H54 (cell line): Measurements from ENCODE around the gene STAP1.
"Not testable (repeated sequence)": the region's sequence is repeated elsewhere in the genome, so short reads cannot be mapped to it uniquely, and the experiment has no call there.

Experiments
- DNase-seq: peaks from one replicate; pipeline ENCODE4 v3.0.0; 2011; ENCODE audit warnings: low spot score, mixed read lengths; ENCODE audit not compliant: insufficient read length
- FAIRE-seq: peaks from 3 replicates; lab custom pipeline; 2011; peaks lifted over from hg19 to GRCh38; lab: Jason Lieb, UNC
- POLR2A ChIP-seq: IDR thresholded peaks from 2 replicates; pipeline ENCODE4 v1.6.1; 2011; ENCODE audit warnings: low read depth, mild to moderate bottlenecking, low read length

Gene STAP1

GRCh38 chr4:67616478-67616877, 58.0 kb downstream of the STAP1 start:
- FAIRE-seq (no peak), DNase-seq (no peak)

GRCh38 chr4:67624939-67625338, 66.4 kb downstream of the STAP1 start:
- DNase-seq: no peak
- TF ChIP-seq POLR2A: no peak
- FAIRE-seq: no peak

More at GRCh38 chr4:67616478-67616877, 58.0 kb downstream of the STAP1 start:
- TF ChIP-seq POLR2A: no peak

- TF ChIP-seq POLR2A: no peak
- FAIRE-seq (no peak), DNase-seq (no peak)
These were observed 74.0 kb downstream of the STAP1 start for GRCh38 chr4:67632492-67632891.

- DNase-seq (no peak), FAIRE-seq (no peak)
- no peak for TF ChIP-seq POLR2A
These were observed 76.2 kb downstream of the STAP1 start for GRCh38 chr4:67634741-67635140.

GRCh38 chr4:67635331-67635730, 76.8 kb downstream of the STAP1 start:
- no peak for FAIRE-seq
- no peak for DNase-seq
- TF ChIP-seq POLR2A: no peak

- not testable (repeated sequence) for FAIRE-seq, DNase-seq
These were observed 78.5 kb downstream of the STAP1 start for GRCh38 chr4:67636978-67637377.

- no peak for DNase-seq
- TF ChIP-seq POLR2A: no peak
- no peak for FAIRE-seq
These were observed 79.6 kb downstream of the STAP1 start for GRCh38 chr4:67638136-67638535.

GRCh38 chr4:67651536-67651935, 93.0 kb downstream of the STAP1 start:
- FAIRE-seq (no peak), DNase-seq (no peak)
- no peak for TF ChIP-seq POLR2A
